Spinal cord (tissue), 10 donors: ENCODE measurements around the gene DGKI. TPM values are rescaled to one million over a fixed set of nuclear protein-coding genes. Genes with fewer than 3 reads are reported as not detected.

Source experiments
- DNase-seq, 6 donors: peaks; one replicate each; pipeline versions ENCODE4 v3.0.0 to v3.0.0-alpha.2; 2013 to 2015; ENCODE audit warnings: low spot score in 6 of 6, low read depth in 4 of 6
- H3K27ac ChIP-seq: one replicate; pipeline ENCODE4 v1.5.1; 2013; ENCODE audit warnings: low read depth, low read length, control low read depth
- H3K27me3 ChIP-seq: one replicate; pipeline ENCODE4 v1.6.1; 2013; ENCODE audit warnings: low read length; ENCODE audit not compliant: control insufficient read depth, insufficient read depth
- H3K36me3 ChIP-seq: one replicate; pipeline ENCODE4 v1.6.1; 2013; ENCODE audit warnings: low read length; ENCODE audit not compliant: control insufficient read depth, insufficient read depth
- H3K4me1 ChIP-seq: one replicate; pipeline ENCODE4 v1.6.1; 2013; ENCODE audit warnings: low read length; ENCODE audit not compliant: control insufficient read depth, insufficient read depth
- H3K4me3 ChIP-seq: one replicate; pipeline ENCODE4 v1.5.1; 2013; ENCODE audit warnings: low read depth, low read length, control low read depth
- H3K9me3 ChIP-seq: one replicate; pipeline ENCODE4 v1.6.1; 2013; ENCODE audit warnings: low read length; ENCODE audit not compliant: control insufficient read depth, insufficient read depth
- WGBS: methylation state at CpG from one replicate; pipeline ENCODE4 v1.1.5; 2013; ENCODE audit warnings: missing lambda C conversion rate; ENCODE audit not compliant: insufficient coverage; 5-methylcytosine and 5-hydroxymethylcytosine counted together
- polyA plus RNA-seq, 2 donors: library from polyadenylated mRNA; unstranded; fragments of 120-200 nt; gene quantifications; one replicate each; pipeline ENCODE4 v1.2.1, GENCODE V29; 2013; ENCODE audit not compliant: insufficient read length in 2 of 2
- total RNA-seq, 2 donors: library from RNA; depleted of rRNA in 1 of 2; stranded (reverse); fragments of 120-200 nt in 1 of 2; fragments of >200 nt in 1 of 2; gene quantifications; one replicate each; pipeline versions ENCODE4 v1.2.3 to v1.2.4, GENCODE V29; 2013 to 2014
- donor health status: healthy.

The DGKI gene
- total and polyA plus RNA-seq, 4 donors, result 12.4 to 75.0 (median 22.7) TPM

DNA sequence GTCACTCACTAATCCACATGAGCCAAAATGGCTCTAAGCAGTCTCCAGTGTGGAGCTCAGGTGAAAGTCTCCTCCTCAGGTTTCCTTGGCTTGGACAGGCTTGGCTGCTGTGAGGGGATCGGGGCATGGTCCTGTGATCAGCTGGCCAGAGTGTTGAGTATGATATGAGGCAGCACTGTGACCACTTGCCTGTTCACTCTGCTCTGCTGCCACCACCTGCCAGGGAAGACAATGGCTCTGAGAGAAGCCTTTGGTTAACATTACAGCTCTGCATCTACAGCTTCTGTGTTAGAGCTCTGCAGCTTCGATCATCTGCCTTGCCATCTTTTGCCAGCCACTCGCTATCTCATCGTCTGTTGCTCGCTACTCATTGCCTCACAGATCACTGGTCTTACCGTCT, 483.1 kb downstream of the DGKI start:
- DNase-seq, result no peak
- Histone ChIP-seq H3K4me3 (no peak overlapping the region), H3K36me3 (no peaks in the 10 kb centered on the region), H3K27ac (no peak overlapping the region), H3K4me1 (no peaks in the 10 kb centered on the region), H3K27me3 (no peaks in the 10 kb centered on the region), H3K9me3 (peaks cover 22% of the 10 kb centered on the region)
- WGBS, result 94% methylated on average over 6 of the region's 6 CpGs

GRCh38 chr7:137360087-137360679, 486.6 kb downstream of the DGKI start:
- Histone ChIP-seq H3K36me3 (no peaks in the 10 kb centered on the region), H3K9me3 (peaks cover 26% of the 10 kb centered on the region)

DNA sequence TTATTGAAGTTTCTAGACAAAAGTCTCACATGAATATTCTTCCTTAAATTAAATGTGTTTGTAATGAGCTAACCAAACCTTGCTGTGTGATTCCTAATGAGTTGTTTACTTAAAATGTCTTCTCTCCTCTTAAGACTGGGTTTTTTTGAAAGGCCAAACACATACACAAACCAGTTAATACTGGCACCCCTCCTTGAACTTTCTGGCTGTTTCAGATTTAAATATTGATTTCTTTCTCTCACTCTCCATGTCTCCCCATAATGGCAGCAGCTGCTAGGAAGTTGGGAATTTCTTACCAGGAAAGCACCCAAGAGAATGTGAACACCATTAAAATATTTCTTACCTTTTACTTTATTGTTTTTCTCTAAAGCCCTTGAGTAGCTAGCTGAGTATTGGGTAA, 491.8 kb downstream of the DGKI start:
- no peaks in the 10 kb centered on the region for H3K27me3 ChIP-seq
- no peak overlapping the region for H3K4me3 ChIP-seq
- H3K4me1 ChIP-seq, result peaks cover 4% of the 10 kb centered on the region
- peaks cover 11% of the 10 kb centered on the region for H3K9me3 ChIP-seq
- no peaks in the 10 kb centered on the region for H3K36me3 ChIP-seq
- peak in 1 of 6 donors; percentile 72 for DNase-seq
- H3K27ac ChIP-seq, result peak overlapping the region; percentile 34

More at GRCh38 chr7:137360087-137360679, 486.6 kb downstream of the DGKI start:
- Histone ChIP-seq H3K4me1 (no peaks in the 10 kb centered on the region), H3K27me3 (no peaks in the 10 kb centered on the region), H3K27ac (no peak overlapping the region), H3K4me3 (no peak overlapping the region)
- WGBS, result no CpG with 5 or more reads among the region's 1 CpG
- DNase-seq, result no peak

DNA sequence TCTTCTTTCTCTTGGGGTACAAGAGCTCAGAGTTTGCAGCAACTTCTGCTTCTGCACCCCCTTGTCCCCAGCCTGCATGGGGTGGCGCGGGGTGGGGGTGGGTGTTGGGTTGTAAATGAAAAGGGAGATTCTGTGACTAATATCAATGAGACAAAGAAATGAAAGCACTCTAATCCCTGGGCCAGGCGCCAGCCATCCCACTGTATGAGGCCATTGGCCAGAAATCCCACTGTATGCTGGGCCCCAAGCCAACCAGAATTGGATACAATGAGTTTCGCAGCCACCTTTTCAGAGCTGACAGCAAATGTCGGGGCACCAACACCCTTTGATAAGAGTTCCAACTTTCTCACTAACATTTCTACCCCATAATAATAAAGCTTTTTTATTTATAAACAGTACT, 492.4 kb downstream of the DGKI start:
- 38% methylated on average over 2 of the region's 5 CpGs for WGBS
- peaks cover 6% of the 10 kb centered on the region for H3K9me3 ChIP-seq
- peaks cover 4% of the 10 kb centered on the region for H3K4me1 ChIP-seq
- DNase-seq, result peak in 5 of 6 donors; percentile 75 to 95 (median 81)
- peak overlapping the region; percentile 7 for H3K4me3 ChIP-seq
- peak overlapping the region; percentile 67 for H3K27ac ChIP-seq
- no peaks in the 10 kb centered on the region for H3K36me3 ChIP-seq
- no peaks in the 10 kb centered on the region for H3K27me3 ChIP-seq

DNA sequence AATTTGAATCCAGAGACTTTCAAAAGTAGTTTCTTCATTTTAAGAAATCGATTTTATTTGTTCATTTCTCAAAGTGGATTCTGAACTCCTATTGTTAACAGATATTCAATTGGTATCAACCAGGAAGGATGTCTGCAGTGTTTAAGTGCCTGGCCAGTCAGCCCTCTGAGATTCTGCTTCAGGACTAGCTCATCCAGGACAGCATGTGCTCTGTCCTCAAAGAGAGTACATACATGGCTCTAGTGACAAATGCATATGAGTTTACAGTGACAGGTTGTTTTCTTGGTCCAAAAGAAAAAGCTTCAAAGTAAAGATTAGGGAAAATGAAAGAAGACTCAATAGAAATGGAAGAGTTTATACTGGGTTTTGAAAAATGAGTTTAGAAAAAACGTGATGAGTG, 494.8 kb downstream of the DGKI start:
- 50% methylated on average over 1 of the region's 2 CpGs for WGBS
- H3K27me3 ChIP-seq, result no peaks in the 10 kb centered on the region
- H3K4me1 ChIP-seq, result peaks cover 4% of the 10 kb centered on the region
- no peak overlapping the region for H3K4me3 ChIP-seq
- peaks cover 4% of the 10 kb centered on the region for H3K9me3 ChIP-seq
- no peaks in the 10 kb centered on the region for H3K36me3 ChIP-seq
- no peak for DNase-seq
- H3K27ac ChIP-seq, result no peak overlapping the region

GRCh38 chr7:137345799-137346449, 500.9 kb downstream of the DGKI start:
- H3K4me1 ChIP-seq, result no peaks in the 10 kb centered on the region
- H3K4me3 ChIP-seq, result no peak overlapping the region
- H3K9me3 ChIP-seq, result no peaks in the 10 kb centered on the region
- H3K36me3 ChIP-seq, result no peaks in the 10 kb centered on the region
- no CpG with 5 or more reads among the region's 6 CpGs for WGBS
- peak in 1 of 6 donors; percentile 49 for DNase-seq
- H3K27ac ChIP-seq, result no peak overlapping the region
- H3K27me3 ChIP-seq, result no peaks in the 10 kb centered on the region

- peak within 1 kb of the TSS; percentile 90 for H3K4me3 ChIP-seq
- H3K9me3 ChIP-seq, result no peaks in the 10 kb centered on the region
- no peaks in the 10 kb centered on the region for H3K4me1 ChIP-seq
- 0% methylated on average over 20 of the region's 23 CpGs for WGBS
- peak; percentile 65 to 94 (median 79) for DNase-seq
- no peaks in the 10 kb centered on the region for H3K27me3 ChIP-seq
- peak within 1 kb of the TSS; percentile 96 for H3K27ac ChIP-seq
- no peaks in the 10 kb centered on the region for H3K36me3 ChIP-seq
Observed at GRCh38 chr7:137343281-137343841, 503.4 kb downstream of the DGKI start, which contains the start of gene PTN. Gene PTN, minus strand, starts transcription at chr7:137343733. Its CDS starts 88,760 bp downstream, at chr7:137254973.

DNA sequence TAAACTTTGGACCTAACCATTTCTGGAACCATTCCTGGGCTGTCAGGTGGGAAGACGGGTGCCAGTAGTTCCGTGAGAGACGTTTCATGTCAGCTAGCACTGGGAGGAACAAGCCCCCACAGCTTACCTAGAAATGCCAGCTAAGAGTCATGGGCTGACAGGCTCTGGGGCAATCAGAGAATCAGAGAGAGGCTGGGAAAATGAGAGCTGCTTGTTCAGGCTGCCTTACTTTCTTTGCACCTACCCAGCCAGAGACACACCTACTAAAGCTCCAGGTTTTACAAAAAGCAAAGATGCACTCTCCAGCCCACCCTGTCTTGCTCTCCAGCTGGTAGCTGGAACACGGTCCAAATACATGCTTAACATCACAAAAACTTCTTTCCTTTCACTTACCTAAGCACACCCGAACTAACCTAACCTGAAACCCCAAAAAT, 503.9 kb downstream of the DGKI start:
- WGBS, result 1% methylated on average over 5 of the region's 5 CpGs
- DNase-seq, result peak in 2 of 6 donors; percentile 65 to 67
- Histone ChIP-seq H3K27ac (peak overlapping the region; percentile 96), H3K27me3 (no peaks in the 10 kb centered on the region), H3K9me3 (no peaks in the 10 kb centered on the region), H3K36me3 (no peaks in the 10 kb centered on the region), H3K4me1 (no peaks in the 10 kb centered on the region), H3K4me3 (peak overlapping the region; percentile 90)

DNA sequence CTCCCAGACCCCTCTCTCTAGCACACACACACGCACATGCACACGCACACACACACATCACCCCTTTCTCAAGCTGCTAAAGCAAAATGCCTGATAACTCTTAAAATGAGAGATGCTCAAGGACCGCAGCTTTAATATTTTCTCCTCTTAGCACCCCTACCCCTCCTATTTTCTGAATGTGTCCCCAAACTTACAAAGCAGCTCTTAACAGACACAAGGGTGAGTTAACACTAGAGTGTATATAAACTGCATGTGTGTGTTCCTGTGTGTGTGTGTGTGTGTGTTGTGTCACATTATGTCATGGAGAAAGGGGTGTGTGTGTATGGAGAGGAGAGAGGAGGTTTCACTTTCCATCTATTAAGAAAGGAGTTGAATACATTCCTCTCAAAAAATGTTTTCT, 504.5 kb downstream of the DGKI start:
- Histone ChIP-seq H3K27me3 (no peaks in the 10 kb centered on the region), H3K27ac (peak overlapping the region; percentile 96), H3K9me3 (no peaks in the 10 kb centered on the region), H3K4me3 (peak overlapping the region; percentile 90), H3K36me3 (no peaks in the 10 kb centered on the region), H3K4me1 (no peaks in the 10 kb centered on the region)
- DNase-seq, result peak in 2 of 6 donors; percentile 68 to 77
- WGBS, result 33% methylated on average over 2 of the region's 3 CpGs
